IMR-90 (cell line): ENCODE results near the gene HPSE. TPM values are rescaled to one million over a fixed set of nuclear protein-coding genes. Genes with fewer than 3 reads are reported as not detected.

Source experiments
- ATAC-seq: fragments of 200-7000 bp; cut with Tn5 transposase; 2 replicates; pipeline ENCODE4 v1.9.1; 2020; ENCODE audit warnings: low read depth, mild to moderate bottlenecking, moderate library complexity
- BruUV-seq: library from RNA; stranded (reverse); fragments of 400-500 nt; replicated peaks from 2 replicates; lab custom pipeline; 2021; lab: Mats Ljungman, UMichigan
- CTCF ChIA-PET: fragments of 300-600 bp; formaldehyde crosslinking; extraction: SDS; loops from one replicate; lab custom pipeline; 2021; ENCODE audit warnings: antibody characterized with exemption; lab: Yijun Ruan, JAX
- POLR2A ChIA-PET: fragments of 300-600 bp; sonication (Branson Sonifier 250); formaldehyde crosslinking; loops from one replicate; lab custom pipeline; 2022; ENCODE audit warnings: antibody characterized with exemption; ENCODE audit not compliant: unreplicated experiment; lab: Charles Lee
- DNase-seq: peaks from one replicate; pipeline ENCODE4 v3.0.0; 2013
- H2AFZ ChIP-seq: replicated peaks from 2 replicates; pipeline ENCODE3; 2013; ENCODE audit warnings: low read length, mild to moderate bottlenecking; ENCODE audit not compliant: poor library complexity
- H2AK5ac ChIP-seq: 2 replicates; pipeline ENCODE4 v1.6.1; 2013; ENCODE audit warnings: low read depth, low read length, inconsistent platforms
- H2AK9ac ChIP-seq: replicated peaks from 2 replicates; pipeline ENCODE3; 2013; ENCODE audit warnings: mild to moderate bottlenecking, low read depth, low read length, moderate library complexity; ENCODE audit not compliant: poor library complexity
- H2BK120ac ChIP-seq: 2 replicates; pipeline ENCODE4 v1.6.1; 2013; ENCODE audit warnings: low read depth, low read length, inconsistent platforms
- H2BK15ac ChIP-seq: 3 replicates; pipeline ENCODE4 v1.6.1; 2013; ENCODE audit warnings: low read depth, low read length, inconsistent platforms
- H2BK20ac ChIP-seq: 2 replicates; pipeline ENCODE4 v1.6.1; 2013; ENCODE audit warnings: low read depth, mild to moderate bottlenecking, inconsistent platforms, low read length, moderate library complexity
- H2BK5ac ChIP-seq: 2 replicates; pipeline ENCODE4 v1.6.1; 2013; ENCODE audit warnings: mild to moderate bottlenecking, low read depth, low read length, inconsistent platforms; ENCODE audit not compliant: poor library complexity, severe bottlenecking
- H3K14ac ChIP-seq: replicated peaks from 2 replicates; pipeline ENCODE4 v1.6.1; 2013; ENCODE audit warnings: low read depth, low read length, inconsistent platforms
- H3K18ac ChIP-seq: 2 replicates; pipeline ENCODE4 v1.6.1; 2013; ENCODE audit warnings: low read depth, low read length, control low read depth
- H3K23ac ChIP-seq: 2 replicates; pipeline ENCODE4 v1.6.1; 2013; ENCODE audit warnings: low read depth, low read length, inconsistent platforms
- H3K27ac ChIP-seq: 2 replicates; pipeline ENCODE4 v1.5.1; 2013; ENCODE audit warnings: mild to moderate bottlenecking, control low read depth, low read length; ENCODE audit not compliant: insufficient read depth
- H3K27me3 ChIP-seq: 2 replicates; pipeline ENCODE4 v1.6.1; 2013; ENCODE audit warnings: low read length; ENCODE audit not compliant: control insufficient read depth, insufficient read depth
- H3K36me3 ChIP-seq: 2 replicates; pipeline ENCODE4 v1.6.1; 2013; ENCODE audit warnings: low read length, mixed read lengths; ENCODE audit not compliant: control insufficient read depth, insufficient read depth
- H3K4ac ChIP-seq: 2 replicates; pipeline ENCODE4 v1.6.1; 2013; ENCODE audit warnings: low read depth, low read length, inconsistent platforms
- H3K4me1 ChIP-seq: 2 replicates; pipeline ENCODE4 v1.6.1; 2013; ENCODE audit warnings: low read length, mixed read lengths; ENCODE audit not compliant: control insufficient read depth, insufficient read depth
- H3K4me2 ChIP-seq: 2 replicates; pipeline ENCODE4 v1.6.1; 2013; ENCODE audit warnings: low read depth, mild to moderate bottlenecking, control low read depth, low read length, moderate library complexity
- H3K4me3 ChIP-seq: 2 replicates; pipeline ENCODE4 v1.5.1; 2013; ENCODE audit warnings: low read depth, mild to moderate bottlenecking, control low read depth, low read length, moderate library complexity; ENCODE audit not compliant: insufficient read depth
- H3K56ac ChIP-seq: 2 replicates; pipeline ENCODE4 v1.6.1; 2013; ENCODE audit warnings: low read length, inconsistent platforms; ENCODE audit not compliant: insufficient read depth; ENCODE audit errors: extremely low read depth
- H3K79me1 ChIP-seq, 2 experiments: 2 replicates each; pipeline ENCODE4 v1.6.1; 2013; ENCODE audit warnings: low read length in 2 of 2, inconsistent platforms in 1 of 2, low read depth in 1 of 2
- H3K9ac ChIP-seq: 2 replicates; pipeline ENCODE4 v1.6.1; 2013; ENCODE audit warnings: low read depth, low read length, control low read depth
- H3K9me1 ChIP-seq: 2 replicates; pipeline ENCODE4 v1.6.1; 2013; ENCODE audit warnings: low read length, inconsistent platforms; ENCODE audit not compliant: insufficient read depth
- H3K9me3 ChIP-seq: 2 replicates; pipeline ENCODE4 v1.6.1; 2013; ENCODE audit warnings: low read length; ENCODE audit not compliant: control insufficient read depth, insufficient read depth
- H4K20me1 ChIP-seq: 2 replicates; pipeline ENCODE4 v1.6.1; 2013; ENCODE audit warnings: low read length, inconsistent platforms; ENCODE audit not compliant: insufficient read depth
- H4K5ac ChIP-seq: 2 replicates; pipeline ENCODE4 v1.6.1; 2013; ENCODE audit warnings: mild to moderate bottlenecking, low read depth, low read length, control low read depth
- H4K8ac ChIP-seq, 2 experiments: 2 replicates each; pipeline ENCODE4 v1.6.1; 2013; ENCODE audit warnings: low read depth in 2 of 2, low read length in 2 of 2, control low read depth in 1 of 2, inconsistent platforms in 1 of 2
- H4K91ac ChIP-seq: 2 replicates; pipeline ENCODE4 v1.6.1; 2013; ENCODE audit warnings: low read depth, low read length, inconsistent platforms; ENCODE audit not compliant: insufficient read depth
- BHLHE40 ChIP-seq: fragments of 150-350 bp; IDR thresholded peaks from 2 replicates; pipeline ENCODE4 v1.6.1; 2016; ENCODE audit warnings: mild to moderate bottlenecking, low read depth, low read length
- ELK1 ChIP-seq: fragments of 150-350 bp; IDR thresholded peaks from 2 replicates; pipeline ENCODE4 v1.6.1; 2016; ENCODE audit warnings: low read depth, mild to moderate bottlenecking, low read length, moderate library complexity, borderline replicate concordance
- FOS ChIP-seq: fragments of 150-350 bp; IDR thresholded peaks from 2 replicates; pipeline ENCODE4 v1.6.1; 2016; ENCODE audit warnings: low read depth, low read length
- MAFK ChIP-seq: IDR thresholded peaks from 2 replicates; pipeline ENCODE4 v1.6.1; 2012; ENCODE audit warnings: low read depth, low read length, improper control_type of control experiment
- MAZ ChIP-seq: IDR thresholded peaks from 2 replicates; pipeline ENCODE4 v1.6.1; 2012; ENCODE audit warnings: low read depth, mild to moderate bottlenecking, low read length, improper control_type of control experiment, moderate library complexity, borderline replicate concordance
- NFE2L2 ChIP-seq: fragments of 150-350 bp; IDR thresholded peaks from 2 replicates; pipeline ENCODE4 v1.6.1; 2016; ENCODE audit warnings: low read depth, mild to moderate bottlenecking, low read length
- POLR2A ChIP-seq: IDR thresholded peaks from 2 replicates; pipeline ENCODE4 v1.6.1; 2012; ENCODE audit warnings: mild to moderate bottlenecking, low read depth, low read length
- RCOR1 ChIP-seq: IDR thresholded peaks from 2 replicates; pipeline ENCODE4 v1.6.1; 2012; ENCODE audit warnings: mild to moderate bottlenecking, low read length, improper control_type of control experiment; ENCODE audit not compliant: insufficient replicate concordance
- RFX5 ChIP-seq: IDR thresholded peaks from 2 replicates; pipeline ENCODE4 v1.8.0; 2012; ENCODE audit warnings: low read depth, mild to moderate bottlenecking, low read length, moderate library complexity
- SMC3 ChIP-seq: fragments of 150-350 bp; IDR thresholded peaks from 2 replicates; pipeline ENCODE4 v1.6.1; 2016; ENCODE audit warnings: low read depth, mild to moderate bottlenecking, antibody characterized with exemption, low read length, moderate library complexity
- USF2 ChIP-seq: fragments of 150-350 bp; IDR thresholded peaks from 2 replicates; pipeline ENCODE4 v1.6.1; 2017; ENCODE audit warnings: mild to moderate bottlenecking, antibody characterized with exemption, low read length, low read depth
- WGBS, 2 experiments: methylation state at CpG; one replicate each; pipeline versions ENCODE4 v1.1.5 to v1.1.7; 2013; ENCODE audit warnings: missing lambda C conversion rate in 2 of 2; ENCODE audit not compliant: insufficient read length in 1 of 2; ENCODE audit errors: extremely low coverage in 2 of 2; 5-methylcytosine and 5-hydroxymethylcytosine counted together
- dilution Hi-C: fragments of 300-500 bp; cut with HindIII; formaldehyde crosslinking; loops from one replicate; pipeline ENCODE4 v1.14.3; 2018; ENCODE audit warnings: low sequenced_read_pairs; ENCODE audit not compliant: unreplicated experiment
- in situ Hi-C: fragments of 300-500 bp; cut with MboI; formaldehyde crosslinking; loops from 3 replicates; pipeline ENCODE4 v1.14.3; 2019; ENCODE audit warnings: low sequenced_read_pairs, inconsistent platforms, mixed read lengths
- intact Hi-C: fragments of 100-400 bp; cut with micrococcal nuclease; formaldehyde crosslinking; loops from 2 replicates; pipeline ENCODE4 v1.10.0; 2022
- polyA plus RNA-seq, 3 experiments: library from polyadenylated mRNA; depleted of rRNA; stranded (reverse); fragments of >200 nt; gene quantifications; 2 replicates each; pipeline ENCODE4 v1.2.3, GENCODE V29; 2012; ENCODE audit warnings: low replicate concordance in 1 of 3
- total RNA-seq: library from RNA; depleted of rRNA; stranded (reverse); fragments of >200 nt; gene quantifications from 2 replicates; pipeline ENCODE4 v1.2.3, GENCODE V29; 2012
- TF ChIP-seq, protein P1 (sequence below): conservative IDR thresholded peaks from 2 replicates; pipeline ENCODE4 v1.5.1; 2012; ENCODE audit warnings: mild to moderate bottlenecking, low read depth, low read length, improper control_type of control experiment

Gene HPSE
- total and polyA plus RNA-seq, 2 of the 4 experiments (the other 2 are of a cell fraction), result under 0.01 to 0.09 TPM

DNA sequence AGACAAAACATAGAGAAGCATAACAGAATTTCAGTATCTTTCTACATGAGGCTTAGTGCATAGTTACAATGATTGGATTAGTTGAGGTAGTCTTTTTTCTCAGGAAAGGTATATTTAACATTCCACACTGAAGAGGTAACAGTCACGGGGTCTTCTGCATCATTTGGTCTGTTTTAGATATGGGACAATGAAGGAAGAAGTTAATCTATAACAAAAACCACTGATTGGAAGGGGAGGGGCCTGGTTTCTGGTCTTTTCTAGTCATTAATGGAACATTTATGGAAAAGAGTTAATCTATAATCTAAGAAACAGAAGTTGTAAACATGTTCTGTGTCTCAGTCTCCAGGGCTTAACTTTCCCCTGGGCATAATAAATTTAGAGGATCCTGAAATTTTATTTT lies 37.3 kb upstream of the HPSE start:
- Histone ChIP-seq H2BK15ac (no peak overlapping the region), H3K9me3 (no peaks in the 10 kb centered on the region), H4K5ac (no peak overlapping the region), H2BK5ac (no peak overlapping the region), H3K79me1 (no peaks in the 10 kb centered on the region), H3K9me1 (no peaks in the 10 kb centered on the region), H3K23ac (no peak overlapping the region), H4K8ac (no peak overlapping the region), H2BK120ac (no peak overlapping the region), H4K91ac (no peak overlapping the region), H3K56ac (no peak overlapping the region), H3K4ac (no peak overlapping the region), H3K14ac (no peak overlapping the region), H3K4me2 (no peak overlapping the region), H3K27me3 (peaks cover 8% of the 10 kb centered on the region), H2BK20ac (no peak overlapping the region), H3K18ac (no peak overlapping the region), H2AK5ac (no peak overlapping the region), H3K36me3 (no peaks in the 10 kb centered on the region), H2AFZ (no peak overlapping the region), H4K20me1 (no peaks in the 10 kb centered on the region), H3K27ac (no peak overlapping the region), H3K4me3 (no peak overlapping the region), H3K9ac (no peak overlapping the region), H2AK9ac (no peak overlapping the region), H3K4me1 (no peaks in the 10 kb centered on the region)
- CTCF ChIA-PET, result interaction anchor here (0.6 to 1.4 kb wide), 2 partner anchors 10 to 34 kb away, joined by 4 to 5 read pairs; no protein-coding TSS in a partner anchor
- ATAC-seq (no peak), DNase-seq (no peak)
- TF ChIP-seq MAFK (no peak), SMC3 (no peak), USF2 (no peak), MAZ (no peak), RCOR1 (no peak), BHLHE40 (no peak), POLR2A (no peak), RFX5 (no peak), FOS (no peak), ELK1 (no peak), NFE2L2 (no peak)
- TF ChIP-seq, protein P1, sequence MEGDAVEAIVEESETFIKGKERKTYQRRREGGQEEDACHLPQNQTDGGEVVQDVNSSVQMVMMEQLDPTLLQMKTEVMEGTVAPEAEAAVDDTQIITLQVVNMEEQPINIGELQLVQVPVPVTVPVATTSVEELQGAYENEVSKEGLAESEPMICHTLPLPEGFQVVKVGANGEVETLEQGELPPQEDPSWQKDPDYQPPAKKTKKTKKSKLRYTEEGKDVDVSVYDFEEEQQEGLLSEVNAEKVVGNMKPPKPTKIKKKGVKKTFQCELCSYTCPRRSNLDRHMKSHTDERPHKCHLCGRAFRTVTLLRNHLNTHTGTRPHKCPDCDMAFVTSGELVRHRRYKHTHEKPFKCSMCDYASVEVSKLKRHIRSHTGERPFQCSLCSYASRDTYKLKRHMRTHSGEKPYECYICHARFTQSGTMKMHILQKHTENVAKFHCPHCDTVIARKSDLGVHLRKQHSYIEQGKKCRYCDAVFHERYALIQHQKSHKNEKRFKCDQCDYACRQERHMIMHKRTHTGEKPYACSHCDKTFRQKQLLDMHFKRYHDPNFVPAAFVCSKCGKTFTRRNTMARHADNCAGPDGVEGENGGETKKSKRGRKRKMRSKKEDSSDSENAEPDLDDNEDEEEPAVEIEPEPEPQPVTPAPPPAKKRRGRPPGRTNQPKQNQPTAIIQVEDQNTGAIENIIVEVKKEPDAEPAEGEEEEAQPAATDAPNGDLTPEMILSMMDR, result no peak
- dilution Hi-C loops, result no loop called here
- no CpG with 5 or more reads among the region's 1 CpG for WGBS, 2 experiments
- POLR2A ChIA-PET, result no interaction called here
- intact Hi-C loops, result no loop called here
- no TSS peak for BruUV-seq
- in situ Hi-C loops, result no loop called here
